IPS-18c (cell line): Measurements from ENCODE around the gene TSN.

Experiments used
- H3K4me3 ChIP-seq: 2 replicates; pipeline ENCODE4 v1.7.0; 2013; ENCODE audit warnings: low read depth, mild to moderate bottlenecking, low read length, moderate library complexity; ENCODE audit not compliant: insufficient read depth
- H3K9me3 ChIP-seq: one replicate; pipeline ENCODE4 v1.6.1; 2013; ENCODE audit warnings: mild to moderate bottlenecking, low read length, moderate library complexity; ENCODE audit not compliant: control insufficient read depth, insufficient read depth

Gene TSN

GRCh38 chr2:121736140-121736461 is 19.4 kb upstream of the TSN start:
- no peaks in the 10 kb centered on the region for H3K9me3 ChIP-seq
- H3K4me3 ChIP-seq: peak overlapping the region; percentile 91

- no peaks in the 10 kb centered on the region for H3K9me3 ChIP-seq
Observed at GRCh38 chr2:121736462-121737336, 18.8 kb upstream of the TSN start, which contains the start of gene NIFK. Gene NIFK (minus strand): TSS chr2:121736875. CDS start chr2:121736850, 25 bp downstream.

GRCh38 chr2:121740973-121741372 is 14.5 kb upstream of the TSN start:
- H3K9me3 ChIP-seq: no peaks in the 10 kb centered on the region
- H3K4me3 ChIP-seq: no peak overlapping the region

More at GRCh38 chr2:121736462-121737336, 18.8 kb upstream of the TSN start, which contains the start of gene NIFK:
- H3K4me3 ChIP-seq: peak within 1 kb of the TSS; percentile 91

GRCh38 chr2:121741450-121741849 is 14.0 kb upstream of the TSN start:
- no peaks in the 10 kb centered on the region for H3K9me3 ChIP-seq
- no peak overlapping the region for H3K4me3 ChIP-seq

- no peaks in the 10 kb centered on the region for H3K9me3 ChIP-seq
- H3K4me3 ChIP-seq: no peak overlapping the region
Observed at GRCh38 chr2:121746071-121746578, 9.3 kb upstream of the TSN start.

GRCh38 chr2:121748202-121748601 is 7.2 kb upstream of the TSN start:
- Histone ChIP-seq H3K9me3 (no peaks in the 10 kb centered on the region), H3K4me3 (no peak overlapping the region)

- no peaks in the 10 kb centered on the region for H3K9me3 ChIP-seq
- peak overlapping the region; percentile 60 for H3K4me3 ChIP-seq
Observed at GRCh38 chr2:121754851-121755236, 607 bp upstream of the TSN start.

- Histone ChIP-seq H3K4me3 (no peak overlapping the region), H3K9me3 (no peaks in the 10 kb centered on the region)
Observed at GRCh38 chr2:121764681-121765228, 9.3 kb downstream of the TSN start.

- Histone ChIP-seq H3K9me3 (no peaks in the 10 kb centered on the region), H3K4me3 (no peak overlapping the region)
Observed at GRCh38 chr2:121766624-121767023, 11.2 kb downstream of the TSN start.

GRCh38 chr2:121768143-121768755 is 12.8 kb downstream of the TSN start:
- Histone ChIP-seq H3K9me3 (no peaks in the 10 kb centered on the region), H3K4me3 (no peak overlapping the region)

GRCh38 chr2:121771976-121772742 is 16.7 kb downstream of the TSN start:
- no peaks in the 10 kb centered on the region for H3K9me3 ChIP-seq
- H3K4me3 ChIP-seq: no peak overlapping the region

GRCh38 chr2:121774235-121774634 is 18.8 kb downstream of the TSN start:
- Histone ChIP-seq H3K9me3 (no peaks in the 10 kb centered on the region), H3K4me3 (no peak overlapping the region)

- H3K9me3 ChIP-seq: no peaks in the 10 kb centered on the region
- no peak overlapping the region for H3K4me3 ChIP-seq
Observed at GRCh38 chr2:121776361-121776760, 20.9 kb downstream of the TSN start.

- H3K4me3 ChIP-seq: no peak overlapping the region
- no peaks in the 10 kb centered on the region for H3K9me3 ChIP-seq
Observed at GRCh38 chr2:121776885-121777698, 21.6 kb downstream of the TSN start.

- Histone ChIP-seq H3K9me3 (no peaks in the 10 kb centered on the region), H3K4me3 (no peak overlapping the region)
Observed at GRCh38 chr2:121777699-121778058, 22.2 kb downstream of the TSN start.

GRCh38 chr2:121778741-121779487 is 23.5 kb downstream of the TSN start:
- H3K9me3 ChIP-seq: no peaks in the 10 kb centered on the region
- no peak overlapping the region for H3K4me3 ChIP-seq
